OCI-LY3 (cell line): ENCODE measurements around the gene OSBPL9.

Source experiments
- H2AFZ ChIP-seq: fragments of 200-600, 300-600 bp; shearing (Covaris generic); 2 replicates; pipeline ENCODE4 v1.6.0; 2014; ENCODE audit warnings: antibody characterized with exemption, low read depth, low read length
- H3K27ac ChIP-seq: fragments of 200-600, 300-600 bp; sonication (generic); 2 replicates; pipeline ENCODE4 v1.5.1; 2014; ENCODE audit warnings: mild to moderate bottlenecking, low read length, moderate library complexity, mixed read lengths
- H3K27me3 ChIP-seq: fragments of 200-600, 300-600 bp; sonication (generic); 2 replicates; pipeline ENCODE4 v1.6.1; 2014; ENCODE audit warnings: low read depth, low read length, mixed read lengths
- H3K36me3 ChIP-seq: fragments of 200-600, 300-600 bp; sonication (generic); replicated peaks from 2 replicates; pipeline ENCODE3; 2014; ENCODE audit warnings: low read depth, low read length, mixed read lengths
- H3K4me1 ChIP-seq: fragments of 300-600, 200-600 bp; sonication (generic); 2 replicates; pipeline ENCODE4 v1.6.1; 2014; ENCODE audit warnings: low read length, mixed read lengths
- H3K4me2 ChIP-seq: fragments of 200-600, 300-600 bp; sonication (generic); 2 replicates; pipeline ENCODE4 v1.6.1; 2014; ENCODE audit warnings: low read length, mixed read lengths
- H3K4me3 ChIP-seq: fragments of 300-600, 200-600 bp; sonication (generic); 2 replicates; pipeline ENCODE4 v1.5.1; 2014; ENCODE audit warnings: antibody characterized with exemption, mild to moderate bottlenecking, low read length, moderate library complexity
- H3K79me2 ChIP-seq: fragments of 300-600, 200-600 bp; shearing (Covaris generic); 2 replicates; pipeline ENCODE4 v1.6.1; 2014; ENCODE audit warnings: mild to moderate bottlenecking, low read length, mixed read lengths
- H3K9ac ChIP-seq: fragments of 300-600, 200-600 bp; shearing (Covaris generic); 2 replicates; pipeline ENCODE4 v1.6.0; 2014; ENCODE audit warnings: mild to moderate bottlenecking, low read length, moderate library complexity
- H3K9me3 ChIP-seq: fragments of 200-600, 300-600 bp; shearing (Covaris generic); 2 replicates; pipeline ENCODE4 v1.6.1; 2014; ENCODE audit warnings: low read length, mixed read lengths; ENCODE audit not compliant: insufficient read depth
- H4K20me1 ChIP-seq: fragments of 200-600, 300-600 bp; sonication (generic); 2 replicates; pipeline ENCODE4 v1.6.1; 2016; ENCODE audit warnings: low read length, mixed read lengths; ENCODE audit not compliant: insufficient read depth
- EZH2phosphoT487 ChIP-seq: fragments of 200-600 bp; shearing (Covaris generic); IDR thresholded peaks from 2 replicates; pipeline ENCODE4 v1.6.1; 2018; ENCODE audit warnings: antibody characterized with exemption, mixed run types, low read depth
- TF ChIP-seq, protein P1 (sequence below): fragments of 200-600, 300-600 bp; sonication (generic); IDR thresholded peaks from 2 replicates; pipeline ENCODE4 v1.5.1; 2014; ENCODE audit warnings: antibody characterized with exemption, low read length, low read depth

The OSBPL9 gene

DNA sequence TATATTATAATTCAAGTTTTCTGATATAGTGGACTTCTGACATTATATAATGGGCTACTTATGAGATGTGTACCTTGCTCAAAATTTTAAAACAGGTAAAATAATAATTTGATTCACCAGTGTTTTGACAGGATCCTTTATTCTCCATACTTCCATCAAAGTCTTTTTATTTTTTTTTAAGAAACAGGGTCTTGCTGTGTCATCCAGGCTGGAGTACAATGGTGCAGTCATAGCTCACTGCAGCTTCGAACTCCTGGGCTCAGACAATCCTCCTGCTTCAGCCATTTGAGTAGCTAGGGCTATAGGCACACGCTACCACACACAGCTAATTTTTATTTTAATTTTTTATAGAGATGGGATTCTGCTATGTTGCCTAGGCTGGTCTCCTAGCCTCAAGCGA lies 132.3 kb downstream of the OSBPL9 start:
- H3K4me2 ChIP-seq: no peak overlapping the region
- TF ChIP-seq EZH2phosphoT487: no peak
- TF ChIP-seq, protein P1, sequence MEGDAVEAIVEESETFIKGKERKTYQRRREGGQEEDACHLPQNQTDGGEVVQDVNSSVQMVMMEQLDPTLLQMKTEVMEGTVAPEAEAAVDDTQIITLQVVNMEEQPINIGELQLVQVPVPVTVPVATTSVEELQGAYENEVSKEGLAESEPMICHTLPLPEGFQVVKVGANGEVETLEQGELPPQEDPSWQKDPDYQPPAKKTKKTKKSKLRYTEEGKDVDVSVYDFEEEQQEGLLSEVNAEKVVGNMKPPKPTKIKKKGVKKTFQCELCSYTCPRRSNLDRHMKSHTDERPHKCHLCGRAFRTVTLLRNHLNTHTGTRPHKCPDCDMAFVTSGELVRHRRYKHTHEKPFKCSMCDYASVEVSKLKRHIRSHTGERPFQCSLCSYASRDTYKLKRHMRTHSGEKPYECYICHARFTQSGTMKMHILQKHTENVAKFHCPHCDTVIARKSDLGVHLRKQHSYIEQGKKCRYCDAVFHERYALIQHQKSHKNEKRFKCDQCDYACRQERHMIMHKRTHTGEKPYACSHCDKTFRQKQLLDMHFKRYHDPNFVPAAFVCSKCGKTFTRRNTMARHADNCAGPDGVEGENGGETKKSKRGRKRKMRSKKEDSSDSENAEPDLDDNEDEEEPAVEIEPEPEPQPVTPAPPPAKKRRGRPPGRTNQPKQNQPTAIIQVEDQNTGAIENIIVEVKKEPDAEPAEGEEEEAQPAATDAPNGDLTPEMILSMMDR: no peak
- H3K27ac ChIP-seq: no peak overlapping the region
- H3K27me3 ChIP-seq: no peaks in the 10 kb centered on the region
- H4K20me1 ChIP-seq: peaks cover 7% of the 10 kb centered on the region; the same call in 1 of the 2 replicates
- no peak overlapping the region for H2AFZ ChIP-seq
- H3K4me3 ChIP-seq: no peak overlapping the region
- peaks cover 2% of the 10 kb centered on the region; the same call in 1 of the 2 replicates for H3K4me1 ChIP-seq
- no peaks in the 10 kb centered on the region for H3K9me3 ChIP-seq
- 0 out of 2 replicates have a peak, but pooled peaks cover 6% of the 10 kb centered on the region for H3K79me2 ChIP-seq
- no peak overlapping the region for H3K9ac ChIP-seq
- H3K36me3 ChIP-seq: peaks cover 14% of the 10 kb centered on the region

DNA sequence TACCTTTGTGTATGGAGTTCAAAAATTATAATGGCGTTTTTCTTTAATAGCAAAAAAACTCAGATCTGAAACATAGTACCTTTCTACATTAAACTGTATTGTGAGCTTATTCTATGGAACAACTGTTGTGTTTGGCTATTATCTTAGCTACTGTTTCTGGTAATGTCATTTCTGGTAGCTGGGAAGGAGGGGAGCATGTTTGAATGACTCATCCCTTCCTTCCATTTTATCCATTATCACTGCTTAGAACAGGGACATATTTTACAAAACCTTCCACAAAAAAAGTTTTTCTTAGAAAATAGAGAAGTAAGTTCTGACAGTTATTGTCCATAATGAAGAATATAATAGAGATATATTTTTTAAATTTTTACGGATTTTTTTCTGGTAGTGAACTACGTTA lies 133.3 kb downstream of the OSBPL9 start:
- H3K36me3 ChIP-seq: peaks cover 14% of the 10 kb centered on the region
- H3K27ac ChIP-seq: no peak overlapping the region
- H3K4me2 ChIP-seq: no peak overlapping the region
- no peak overlapping the region for H3K9ac ChIP-seq
- H3K4me3 ChIP-seq: no peak overlapping the region
- no peaks in the 10 kb centered on the region; the same call in 1 of the 2 replicates for H4K20me1 ChIP-seq
- H3K27me3 ChIP-seq: no peaks in the 10 kb centered on the region
- H3K9me3 ChIP-seq: no peaks in the 10 kb centered on the region
- no peak for TF ChIP-seq EZH2phosphoT487
- TF ChIP-seq, protein P1: no peak
- no peaks in the 10 kb centered on the region for H3K79me2 ChIP-seq
- no peaks in the 10 kb centered on the region for H3K4me1 ChIP-seq
- no peak overlapping the region for H2AFZ ChIP-seq

DNA sequence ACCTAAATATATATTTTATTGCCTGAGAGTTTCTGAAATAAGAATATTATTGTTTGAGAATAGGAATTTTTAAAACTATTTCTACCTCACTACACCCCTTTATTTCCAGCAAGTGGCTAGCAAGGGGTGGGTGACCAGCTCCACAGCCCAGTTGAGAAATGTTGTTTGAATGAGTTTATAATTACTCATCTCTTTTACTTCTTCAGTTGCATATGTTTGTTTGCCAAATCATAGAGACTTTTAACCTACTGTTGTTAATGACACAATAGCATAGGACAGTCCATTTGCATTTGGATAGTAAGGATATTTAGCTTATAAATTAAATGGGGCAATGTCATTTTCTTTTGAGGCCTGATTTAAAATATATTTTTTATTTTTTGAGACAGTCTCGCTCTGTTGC lies 133.8 kb downstream of the OSBPL9 start:
- Histone ChIP-seq H3K4me2 (no peak overlapping the region), H3K27ac (no peak overlapping the region), H3K79me2 (no peaks in the 10 kb centered on the region), H3K4me3 (no peak overlapping the region), H4K20me1 (no peaks in the 10 kb centered on the region), H3K27me3 (no peaks in the 10 kb centered on the region), H3K36me3 (peaks cover 14% of the 10 kb centered on the region), H3K9me3 (no peaks in the 10 kb centered on the region), H3K4me1 (no peaks in the 10 kb centered on the region), H2AFZ (no peak overlapping the region), H3K9ac (no peak overlapping the region)
- TF ChIP-seq EZH2phosphoT487: no peak
- TF ChIP-seq, protein P1: no peak

DNA sequence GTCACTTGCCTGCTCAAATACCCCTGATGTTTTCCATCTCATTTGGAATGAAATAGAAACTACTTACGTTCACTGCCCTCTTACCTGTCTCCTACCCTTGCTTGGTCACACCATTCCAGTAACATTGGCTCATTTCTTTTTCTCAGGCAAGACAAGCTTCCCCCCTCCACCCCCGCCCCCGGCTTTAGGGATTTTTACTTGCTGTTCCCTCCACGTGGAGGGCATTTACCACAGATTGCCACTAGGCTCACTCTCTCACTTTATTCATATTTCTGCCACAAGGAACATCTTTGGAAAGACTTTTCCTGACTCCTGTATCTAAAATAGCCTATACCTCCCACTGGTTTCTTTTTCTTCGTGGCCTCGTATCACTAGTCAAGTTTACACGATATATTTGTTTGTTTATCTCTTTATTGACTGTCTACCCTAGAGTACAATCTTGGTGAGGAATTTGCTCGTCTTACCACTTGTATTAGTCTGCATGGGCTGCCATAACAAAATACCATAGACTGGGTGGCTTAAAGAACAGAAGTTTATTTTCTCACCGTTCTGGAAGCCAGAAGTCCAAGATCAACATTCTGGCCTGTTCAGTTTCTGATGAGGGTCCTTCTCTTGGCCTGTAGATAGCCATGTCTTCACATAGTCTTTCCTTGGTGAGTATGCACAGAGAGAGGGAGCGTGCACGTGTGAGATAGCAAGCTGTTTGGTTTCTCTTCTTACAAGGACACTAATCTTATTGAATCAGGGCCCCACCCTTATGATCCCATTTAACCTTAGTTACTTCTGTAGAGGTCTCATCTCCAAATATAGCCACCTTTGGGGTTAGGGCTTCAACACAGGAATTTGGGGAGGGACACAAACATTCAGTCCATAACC lies 135.4 kb downstream of the OSBPL9 start:
- H4K20me1 ChIP-seq: no peaks in the 10 kb centered on the region
- no peak overlapping the region for H3K4me2 ChIP-seq
- H3K27me3 ChIP-seq: no peaks in the 10 kb centered on the region
- H3K36me3 ChIP-seq: peaks cover 14% of the 10 kb centered on the region
- no peak for TF ChIP-seq EZH2phosphoT487
- TF ChIP-seq, protein P1: no peak
- no peaks in the 10 kb centered on the region for H3K9me3 ChIP-seq
- H3K27ac ChIP-seq: no peak overlapping the region
- H2AFZ ChIP-seq: no peak overlapping the region
- no peak overlapping the region for H3K4me3 ChIP-seq
- H3K4me1 ChIP-seq: no peaks in the 10 kb centered on the region
- no peak overlapping the region for H3K9ac ChIP-seq
- H3K79me2 ChIP-seq: no peaks in the 10 kb centered on the region
